NCI-H146 (cell line): ENCODE results near the gene EIF3D.
A peak's percentile ranks its signal among the peaks of the same experiment; 100 is the strongest.
"Not testable (repeated sequence)": the region's sequence is repeated elsewhere in the genome, so short reads cannot be mapped to it uniquely, and the experiment has no call there.

Source experiments
- DNase-seq: peaks from one replicate; lab custom pipeline; 2025; lab: John Stamatoyannopoulos, UW

The EIF3D gene

DNA sequence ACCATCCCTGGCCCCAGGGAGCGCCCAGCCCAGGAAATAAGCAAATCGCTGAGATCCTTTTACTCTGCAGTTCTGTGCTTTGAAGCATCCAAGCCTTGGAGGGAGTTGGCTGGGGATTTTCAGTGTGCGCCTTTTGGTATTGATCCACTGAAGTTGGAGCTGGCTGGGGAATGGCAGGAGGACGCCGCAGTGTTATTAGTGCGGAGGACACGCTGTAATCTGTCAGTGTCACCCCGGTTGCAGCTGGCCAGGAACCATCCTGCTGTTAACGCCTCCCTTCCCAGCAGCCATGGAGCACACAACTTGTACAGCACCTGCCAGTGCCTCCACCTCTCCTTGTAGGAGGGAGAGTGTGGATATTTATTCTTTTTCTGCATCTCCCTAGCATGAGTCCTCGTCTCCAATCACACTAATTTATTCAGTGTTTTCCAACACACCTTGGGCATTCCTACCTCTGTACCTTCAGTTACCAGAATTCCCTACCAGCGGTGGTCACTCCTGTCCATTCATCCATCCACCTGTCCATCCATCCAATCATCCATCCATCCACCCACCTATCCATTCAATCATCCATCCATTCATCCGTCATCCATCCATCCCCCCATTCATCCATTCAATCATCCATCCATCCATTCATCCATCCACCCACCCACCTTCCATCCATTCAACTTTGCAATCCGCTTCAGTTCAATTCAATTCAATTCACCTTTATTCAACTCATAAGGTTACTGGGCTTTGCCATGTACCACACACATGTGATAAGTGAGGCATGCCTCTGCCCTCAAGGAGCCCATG lies 21.9 kb upstream of the EIF3D start:
- DNase-seq: no peak

DNA sequence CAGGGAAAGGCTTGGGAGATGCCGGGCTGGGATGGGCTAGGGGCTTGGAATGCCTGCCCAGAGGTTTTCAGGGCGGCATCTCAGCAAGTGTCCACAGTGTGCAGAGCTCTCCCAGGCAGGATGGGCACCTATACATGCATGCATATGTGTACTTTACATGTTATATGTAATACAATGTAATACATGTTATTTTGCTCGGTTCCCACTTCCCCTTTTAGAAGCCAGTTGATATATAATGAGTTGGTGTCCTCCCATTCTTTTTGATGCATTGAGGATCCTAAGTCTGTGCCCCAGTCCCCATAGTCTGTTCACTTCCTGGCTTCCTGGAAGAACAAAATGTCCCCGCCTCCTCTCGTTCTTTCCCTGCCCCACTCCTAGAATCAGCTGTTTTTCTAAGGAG lies 20.1 kb upstream of the EIF3D start:
- no peak for DNase-seq

DNA sequence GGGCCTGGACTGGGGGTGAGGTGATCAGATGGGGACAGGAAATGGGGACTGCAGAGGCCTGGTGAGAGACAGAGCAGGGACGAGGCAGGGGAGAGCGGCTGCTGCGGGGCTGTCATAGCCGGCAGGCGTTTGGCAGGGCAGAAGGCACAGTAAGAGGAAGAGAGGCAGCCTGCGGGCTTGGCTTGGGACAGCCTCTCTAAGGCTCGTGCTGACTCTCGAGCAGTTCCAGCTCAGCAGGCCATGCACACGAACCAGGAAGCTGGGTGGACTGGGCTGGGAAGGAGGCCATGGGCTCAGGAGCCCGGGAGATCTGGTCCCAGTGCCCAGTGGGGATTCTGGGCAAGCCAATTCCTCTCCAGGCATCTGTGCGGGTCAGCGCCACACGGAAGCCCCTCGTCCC lies 19.6 kb upstream of the EIF3D start:
- no peak for DNase-seq

DNA sequence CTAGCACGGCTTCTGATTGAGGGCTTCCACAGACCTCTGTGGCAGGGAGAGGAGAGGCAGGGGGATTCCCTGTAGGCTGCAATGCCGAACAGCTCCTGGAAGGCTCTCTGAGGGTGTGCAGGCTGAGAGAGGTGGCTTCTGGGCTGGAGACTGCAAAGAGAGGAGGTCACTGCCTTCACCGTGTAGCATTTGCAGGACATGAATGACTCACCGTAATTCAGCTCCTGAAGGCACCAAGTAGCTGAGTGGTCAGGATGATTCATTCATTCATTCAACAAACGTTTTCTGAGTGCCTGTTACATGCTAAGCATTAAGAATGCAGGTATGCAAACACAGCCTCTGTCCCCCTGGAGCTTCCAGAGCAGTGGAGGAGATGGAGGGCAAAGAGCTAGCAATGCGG lies 18.0 kb upstream of the EIF3D start:
- no peak for DNase-seq

DNA sequence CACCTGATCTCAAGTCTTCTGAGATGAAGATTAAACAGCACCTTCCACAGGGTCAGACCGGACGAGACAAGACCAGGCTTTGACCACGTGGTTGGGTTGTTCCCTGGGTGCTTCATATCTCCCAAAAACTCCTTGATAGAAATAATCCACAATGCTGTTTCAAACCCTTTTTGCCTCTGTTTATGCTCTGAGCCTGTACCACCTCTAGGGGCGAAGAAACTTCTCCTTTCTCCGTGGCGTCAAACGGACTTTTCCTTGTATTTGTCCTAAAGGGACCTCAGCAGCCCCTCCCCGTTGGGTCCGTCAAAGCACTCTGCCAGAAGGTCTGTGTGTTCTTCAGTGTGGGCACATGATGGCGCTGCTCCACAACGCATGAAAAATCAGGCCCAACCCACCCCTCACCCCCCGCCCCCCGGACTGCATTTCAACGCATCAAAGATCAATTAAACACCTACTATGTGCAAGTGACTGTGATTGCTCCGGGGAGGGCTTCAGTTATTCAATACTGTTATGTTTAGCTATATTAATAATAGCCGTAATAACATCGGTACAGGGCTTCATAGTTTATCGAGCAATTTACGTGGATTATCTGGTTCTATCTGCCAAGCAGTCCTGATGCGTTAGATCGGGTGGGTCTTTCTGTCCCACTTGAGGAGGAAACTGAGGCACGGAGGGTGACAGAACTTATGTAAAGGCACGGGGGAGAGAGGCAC lies 17.3 kb upstream of the EIF3D start:
- DNase-seq: peak; percentile 41

DNA sequence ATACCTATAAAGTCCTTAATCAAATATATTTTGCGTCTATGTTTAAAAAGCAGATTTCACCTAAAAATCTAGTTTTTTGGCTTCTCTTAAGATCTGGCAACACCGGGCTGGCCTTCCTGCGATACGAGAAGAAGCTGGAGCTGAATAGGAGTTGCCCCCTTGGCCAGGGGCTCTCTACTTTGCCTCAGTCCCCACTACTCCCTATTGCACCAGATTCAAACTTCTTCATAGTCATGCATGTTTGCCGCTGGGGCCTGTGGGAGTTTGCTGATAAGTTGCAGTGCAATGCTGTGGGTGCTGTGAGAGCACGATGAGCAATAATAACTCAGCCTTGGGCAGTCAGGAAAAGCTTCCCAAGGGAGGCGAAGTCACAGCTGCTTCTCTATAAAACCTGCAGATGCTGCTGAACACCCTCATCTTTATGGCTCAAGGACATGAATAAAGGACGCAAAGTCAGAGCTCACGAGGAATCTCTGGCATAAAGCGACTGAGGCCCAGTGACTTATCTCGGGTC lies 15.2 kb upstream of the EIF3D start:
- DNase-seq: no peak

DNA sequence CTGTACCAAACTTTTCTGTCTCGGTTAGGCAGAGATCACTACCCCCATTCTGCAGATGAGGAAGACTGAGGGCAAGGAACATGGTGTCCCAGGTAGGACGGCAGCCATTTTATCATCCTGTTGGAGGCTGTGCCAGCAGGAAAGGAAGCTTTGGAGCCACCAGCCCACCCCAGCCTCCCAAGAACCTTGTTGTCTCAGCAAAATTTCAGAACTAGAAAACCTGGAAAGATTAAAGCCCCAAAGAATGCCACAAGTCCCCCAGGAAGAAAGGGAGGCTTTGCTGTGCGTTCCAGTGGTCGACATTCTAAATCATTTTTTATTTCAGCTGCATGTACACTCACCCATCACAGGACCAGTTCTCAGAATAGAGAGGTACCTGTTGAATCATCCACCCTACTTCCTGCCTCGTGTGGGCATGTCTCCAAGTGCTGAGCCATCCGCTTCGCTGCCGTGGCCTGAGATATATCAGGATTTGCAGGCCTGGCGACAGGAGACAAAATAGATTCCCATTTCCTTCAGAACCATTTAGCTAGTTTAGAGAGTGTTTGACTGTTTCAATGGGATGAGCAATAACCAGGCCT lies 13.0 kb upstream of the EIF3D start:
- no peak for DNase-seq

DNA sequence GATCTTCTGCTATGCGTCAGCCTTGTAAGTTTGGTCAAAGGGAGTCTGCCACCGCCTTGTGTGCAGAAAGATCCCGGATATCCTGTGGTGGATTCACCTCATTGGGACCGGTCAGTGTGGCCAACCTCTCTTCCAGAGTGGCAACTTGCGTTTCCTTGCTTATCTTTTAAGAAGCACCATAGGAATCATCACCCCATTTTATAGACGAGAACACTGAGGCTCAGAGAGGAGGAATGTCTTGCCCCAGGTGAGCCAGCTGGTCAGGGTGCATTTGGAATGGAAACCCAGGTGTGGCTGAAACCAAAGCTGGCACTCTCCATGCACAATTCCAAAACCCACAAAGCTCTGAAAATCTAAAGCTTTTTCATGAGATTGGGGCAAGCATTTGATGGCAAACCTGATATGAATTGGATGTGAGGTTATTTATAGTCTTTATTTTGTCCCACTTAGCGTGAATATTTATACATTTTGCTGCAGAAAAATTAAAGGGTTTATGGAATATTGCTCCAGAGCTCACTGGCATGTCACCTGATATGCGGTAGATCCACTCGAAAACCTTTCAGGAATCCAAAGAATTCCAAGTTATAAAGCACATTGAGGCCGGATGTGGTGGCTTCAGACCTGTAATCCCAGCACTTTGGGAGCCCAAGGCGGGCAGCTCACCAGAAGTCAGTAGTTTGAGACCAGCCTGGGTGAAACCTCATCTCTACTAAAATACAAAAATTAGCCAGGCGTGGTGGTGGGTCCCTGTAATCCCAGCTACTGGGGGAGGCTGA lies 12.1 kb upstream of the EIF3D start:
- DNase-seq: no peak

DNA sequence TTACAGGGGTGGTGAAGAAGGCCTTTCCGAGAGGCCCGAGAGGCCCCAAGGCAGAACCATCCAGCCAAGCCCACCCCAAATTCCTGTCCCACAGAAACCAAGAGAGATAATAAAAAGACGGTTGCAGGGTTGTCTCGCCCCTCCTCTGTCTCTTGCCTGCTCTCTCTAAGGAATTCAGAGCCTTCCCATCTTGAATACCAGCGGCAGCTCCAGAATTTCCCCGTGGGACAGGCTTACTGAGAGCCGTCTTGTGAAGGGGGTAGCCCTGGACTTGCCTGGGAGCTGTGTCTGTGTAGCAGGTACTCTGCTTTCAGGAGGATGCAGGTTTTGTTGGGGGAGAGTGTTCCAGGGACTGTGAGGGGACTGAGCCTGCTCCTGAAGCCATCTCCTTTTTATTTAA lies 9.6 kb upstream of the EIF3D start:
- no peak for DNase-seq

DNA sequence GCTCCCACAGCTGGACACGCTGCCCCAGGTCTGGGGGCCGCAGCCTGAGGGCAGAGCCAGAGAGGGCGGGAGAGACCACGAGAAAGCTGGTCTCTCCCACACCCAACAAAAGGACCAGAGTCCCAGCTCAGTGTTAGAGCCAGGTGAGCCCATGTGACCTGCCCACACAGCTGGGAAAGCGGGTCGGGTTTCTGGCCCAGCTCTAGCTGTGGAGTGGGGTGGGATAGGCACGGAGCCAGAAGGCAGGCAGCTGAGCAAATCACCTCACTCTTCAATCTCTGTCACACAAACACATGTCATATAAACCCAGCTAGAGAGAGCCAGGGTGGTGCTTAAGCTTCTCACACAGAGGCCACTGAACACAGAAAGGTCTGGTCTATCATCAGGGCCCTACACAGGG lies 7.8 kb upstream of the EIF3D start:
- DNase-seq: peak; percentile 39

DNA sequence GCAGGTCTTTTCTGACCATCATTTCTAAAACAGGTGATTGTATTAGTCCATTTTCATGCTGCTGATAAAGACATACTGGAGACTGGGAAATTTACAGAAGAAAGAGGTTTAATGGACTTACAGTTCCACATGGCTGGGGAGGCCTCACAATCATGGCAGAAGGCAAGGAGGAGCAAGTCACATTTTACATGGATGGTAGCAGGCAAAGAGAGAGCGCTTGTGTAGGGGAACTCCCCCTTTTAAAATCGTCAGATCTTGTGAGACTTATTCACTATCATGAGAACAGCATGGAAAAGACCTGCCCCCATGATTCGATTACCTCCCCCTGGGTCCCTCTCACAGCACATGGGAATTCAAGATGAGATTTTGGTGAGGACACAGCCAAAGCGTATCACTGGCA lies 4.4 kb upstream of the EIF3D start:
- DNase-seq: not testable (repeated sequence)

DNA sequence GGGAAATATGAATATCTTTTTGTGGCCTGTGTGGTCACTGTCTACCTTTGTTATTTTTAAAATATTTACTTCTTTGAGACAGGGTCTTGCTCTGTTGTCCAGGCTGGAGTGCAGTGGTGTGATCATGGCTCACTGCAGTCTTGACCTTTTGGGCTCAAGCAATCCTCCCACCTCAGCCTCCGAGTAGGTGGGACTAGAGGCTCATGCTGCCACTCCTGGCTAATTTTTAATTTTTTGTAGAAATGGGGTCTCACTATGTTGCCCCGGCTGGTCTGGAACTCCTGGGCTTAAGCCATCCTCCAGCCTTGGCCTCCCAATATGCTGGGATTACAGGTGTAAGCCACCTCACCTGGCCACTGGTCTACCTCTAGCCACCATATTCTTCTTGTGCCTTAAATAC lies 3.5 kb upstream of the EIF3D start:
- no peak for DNase-seq

DNA sequence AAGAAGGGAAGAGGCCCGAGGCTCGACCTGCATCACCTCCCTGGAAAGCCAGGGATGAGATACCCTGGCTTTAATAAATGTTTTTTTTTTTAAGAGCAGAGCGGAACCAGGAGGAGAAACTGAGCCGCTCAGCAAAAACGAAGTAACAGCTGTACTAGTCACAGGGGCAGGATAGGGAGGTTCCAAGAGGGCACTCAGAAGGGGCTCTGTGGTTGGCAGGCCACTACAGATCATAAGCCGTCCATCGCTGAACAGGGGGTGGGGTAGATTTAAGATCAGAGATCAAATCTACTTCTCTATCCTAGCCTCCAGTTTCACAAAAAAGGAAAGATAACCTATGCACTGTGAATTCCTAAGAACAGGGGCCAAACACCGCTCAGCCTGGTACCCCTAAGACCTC lies 625 bp downstream of the EIF3D start:
- no peak for DNase-seq

DNA sequence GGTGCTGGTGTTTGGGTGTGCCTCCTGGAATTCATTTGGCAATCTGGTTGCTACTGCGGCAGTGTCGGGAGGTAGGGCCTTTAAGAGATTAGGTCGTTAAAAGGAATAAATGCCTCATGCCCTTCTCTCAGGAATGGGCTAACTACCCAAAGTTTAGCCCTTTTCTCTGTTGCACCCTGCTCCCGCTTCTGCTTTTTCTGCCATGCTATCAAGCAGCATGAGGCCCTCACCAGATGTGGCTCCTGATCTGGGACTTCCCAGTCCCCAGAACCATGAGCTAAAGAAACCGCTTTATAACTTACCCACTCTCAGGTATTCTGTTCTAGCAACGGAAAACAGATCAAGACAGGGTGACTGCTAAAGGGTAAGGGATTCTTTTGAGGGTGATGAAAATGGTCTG lies 6.3 kb downstream of the EIF3D start:
- DNase-seq: no peak

DNA sequence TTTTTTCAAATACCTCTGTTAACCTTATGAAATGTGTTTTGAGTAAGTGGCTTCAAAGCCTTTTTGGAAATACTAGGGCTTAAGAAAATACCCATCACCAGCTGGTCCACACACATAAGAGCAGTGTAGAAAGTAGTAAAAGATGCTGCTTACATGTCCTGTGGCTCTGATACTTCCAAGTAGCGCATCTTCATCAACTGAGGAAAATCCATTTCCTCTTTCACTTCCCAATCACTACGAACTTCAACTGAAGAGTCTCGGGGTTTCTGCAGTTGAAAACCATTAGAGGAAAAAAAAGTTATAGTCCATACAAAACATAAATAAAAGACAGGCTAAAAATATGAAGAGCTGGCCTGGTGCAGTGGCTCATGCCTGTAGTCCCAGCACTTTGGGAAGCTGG lies 8.5 kb downstream of the EIF3D start:
- no peak for DNase-seq

DNA sequence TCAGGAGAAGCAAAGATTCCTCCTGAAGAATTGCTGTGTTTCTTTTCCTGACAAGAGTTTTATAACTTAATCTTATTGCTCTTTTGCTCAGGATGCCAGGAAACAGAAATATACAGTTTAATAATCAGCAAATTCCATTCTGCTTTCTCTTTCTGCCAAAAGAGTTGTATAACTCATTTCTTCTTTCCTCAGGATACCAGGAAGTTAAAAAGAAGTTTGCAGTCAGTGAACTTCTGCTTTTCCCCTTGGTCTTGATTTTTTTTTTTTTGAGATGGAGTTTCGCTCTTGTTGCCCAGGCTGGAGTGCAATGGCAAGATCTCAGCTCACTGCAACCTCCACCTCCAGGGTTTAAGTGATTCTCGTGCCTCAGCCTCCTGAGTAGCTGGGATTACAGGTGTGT lies 9.1 kb downstream of the EIF3D start:
- DNase-seq: not testable (repeated sequence)

DNA sequence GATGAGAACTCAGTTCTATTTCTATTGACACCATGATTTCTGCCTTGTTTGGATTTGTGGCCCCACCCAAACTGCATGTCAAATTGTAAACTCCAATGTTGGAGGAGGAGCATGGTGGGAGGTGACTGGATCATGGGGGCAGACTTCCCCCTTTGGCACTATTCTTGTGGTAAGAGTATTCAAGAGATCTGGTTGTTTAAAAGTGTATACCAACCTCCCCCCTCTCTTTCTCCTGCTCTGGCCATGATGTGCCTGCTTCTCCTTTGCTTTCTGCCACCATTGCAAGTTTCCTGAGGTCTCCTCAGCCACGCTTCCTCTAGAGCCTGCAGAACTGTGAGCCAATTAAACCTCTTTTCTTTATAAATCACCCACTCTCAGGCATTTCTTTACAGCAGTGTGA lies 14.2 kb downstream of the EIF3D start:
- DNase-seq: no peak

DNA sequence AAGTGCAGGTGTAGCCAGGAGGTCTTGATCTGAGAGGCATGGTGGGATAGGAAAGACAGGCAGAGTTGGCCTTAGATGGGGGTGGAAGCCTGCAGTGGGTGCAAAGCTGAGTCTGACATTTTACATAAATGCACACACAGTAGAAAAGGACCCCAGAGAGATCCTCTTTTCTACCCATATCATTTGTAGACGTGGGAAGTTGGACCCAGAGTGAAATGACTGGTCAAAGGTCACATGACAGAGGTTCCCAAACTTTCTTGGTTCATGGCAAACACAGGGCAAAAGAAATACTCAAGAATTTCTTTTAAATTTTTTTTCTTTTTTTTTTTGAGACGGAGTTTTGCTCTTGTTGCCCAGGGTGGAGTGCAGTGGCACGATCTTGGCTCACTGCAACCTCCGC lies 16.0 kb downstream of the EIF3D start:
- DNase-seq: no peak

DNA sequence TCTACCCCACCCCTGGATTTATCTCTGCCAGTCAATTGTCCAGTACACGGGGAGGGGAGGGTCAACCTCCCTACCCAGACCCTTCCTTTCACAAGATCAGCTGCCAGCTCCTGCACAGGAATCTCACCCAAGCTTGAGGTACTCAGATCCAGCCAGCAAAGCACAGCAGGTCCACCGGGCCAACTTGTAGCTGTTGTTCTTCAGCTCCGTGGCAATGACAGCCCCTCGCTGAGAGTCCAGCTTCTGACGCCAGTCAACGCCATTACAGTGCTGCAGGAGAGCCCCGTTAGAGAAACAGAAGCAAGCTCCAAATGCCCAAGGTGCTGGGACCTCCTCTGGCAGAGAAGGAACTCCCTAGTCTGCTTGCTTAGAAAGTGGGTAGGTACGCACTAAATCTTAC lies 16.6 kb downstream of the EIF3D start:
- DNase-seq: no peak

DNA sequence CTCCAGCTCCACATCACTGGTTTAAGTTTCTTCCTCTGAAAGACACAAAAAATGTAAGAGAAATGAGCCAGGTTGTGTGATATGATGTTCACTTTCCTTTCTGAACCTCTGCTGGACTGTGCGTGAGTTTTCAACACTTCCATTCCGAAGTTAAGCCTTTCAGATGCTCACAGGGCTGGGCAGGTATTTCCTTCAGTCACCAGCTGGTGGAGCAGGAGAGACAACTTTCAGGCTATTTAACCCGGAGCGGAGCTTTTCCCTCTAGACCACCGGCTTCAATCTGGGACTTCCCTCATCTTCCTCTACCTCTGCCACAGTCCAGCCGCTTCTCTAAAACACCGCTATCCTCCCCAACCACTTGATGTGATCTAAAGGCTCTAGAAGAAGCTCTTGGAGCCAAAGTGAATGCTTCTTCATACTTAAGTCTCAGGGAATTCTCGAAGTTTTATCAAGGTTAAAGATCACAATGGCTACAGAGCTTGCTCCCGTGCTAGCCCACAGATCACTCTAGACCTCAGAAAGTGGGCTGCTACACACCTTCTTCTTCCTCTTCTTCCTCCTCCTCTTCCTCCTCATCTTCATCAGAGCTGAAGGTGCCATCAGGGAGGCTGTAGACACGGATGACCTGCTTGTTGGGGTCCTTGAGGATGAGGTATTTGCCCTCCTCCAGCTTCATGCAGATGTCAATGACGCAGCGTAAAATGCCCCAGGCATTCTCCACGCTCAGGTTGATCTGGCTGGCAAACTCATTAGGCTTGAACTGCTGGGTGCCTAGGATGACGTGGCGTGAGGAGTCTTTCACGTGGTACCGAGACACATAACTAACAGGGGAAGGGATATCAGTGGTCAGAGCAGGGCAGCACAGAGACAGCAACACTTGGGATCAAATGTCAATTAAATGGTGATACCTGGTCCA lies 17.7 kb downstream of the EIF3D start:
- DNase-seq: peak; percentile 4

DNA sequence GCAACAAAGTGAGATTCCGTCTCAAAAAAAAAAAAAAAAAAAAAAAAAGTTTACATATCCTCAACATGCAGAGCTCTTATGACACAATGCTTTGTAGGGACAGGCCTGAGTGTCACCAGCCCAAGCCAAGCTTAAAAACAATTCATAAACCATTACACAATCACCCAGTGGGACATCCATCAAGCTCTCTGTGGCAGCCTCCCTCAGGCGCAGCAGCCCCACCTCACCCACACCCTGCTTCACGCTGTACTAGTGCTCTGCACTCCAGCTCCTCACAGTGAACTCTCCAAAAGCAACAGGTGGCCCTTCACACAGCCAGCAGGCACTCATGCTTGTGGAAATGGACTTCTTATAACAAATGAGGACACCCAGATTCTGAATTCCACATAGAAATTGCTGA lies 18.6 kb downstream of the EIF3D start:
- DNase-seq: no peak
